CD1c-positive myeloid dendritic cell (primary cell): Measurements from ENCODE around the gene DACH2.
A peak's percentile ranks its signal among the peaks of the same experiment; 100 is the strongest.
"Not testable (repeated sequence)": the region's sequence is repeated elsewhere in the genome, so short reads cannot be mapped to it uniquely, and the experiment has no call there.

Experiments
- DNase-seq: peaks from one replicate; pipeline ENCODE4 v3.0.0-alpha.2; 2016; ENCODE audit errors: extremely low spot score

Gene DACH2

GRCh38 chrX:86148024-86148511, at the start of gene DACH2:
TSS of gene DACH2 (plus strand) at chrX:86148451.
- DNase-seq: no peak

- no peak for DNase-seq
Observed at GRCh38 chrX:86102341-86102740, 45.9 kb upstream of the DACH2 start.

- no peak for DNase-seq
Observed at GRCh38 chrX:86103061-86103460, 45.2 kb upstream of the DACH2 start.

GRCh38 chrX:86104526-86104925, 43.7 kb upstream of the DACH2 start:
- DNase-seq: no peak

- DNase-seq: no peak
Observed at GRCh38 chrX:86121916-86122315, 26.3 kb upstream of the DACH2 start.

- DNase-seq: peak; percentile 7
Observed at GRCh38 chrX:86133761-86134160, 14.5 kb upstream of the DACH2 start.

GRCh38 chrX:86137071-86137470, 11.2 kb upstream of the DACH2 start:
- DNase-seq: no peak

- DNase-seq: no peak
Observed at GRCh38 chrX:86141786-86142185, 6.5 kb upstream of the DACH2 start.

- DNase-seq: no peak
Observed at GRCh38 chrX:86146102-86146501, 2.1 kb upstream of the DACH2 start.

- no peak for DNase-seq
Observed at GRCh38 chrX:86148594-86148993, 343 bp downstream of the DACH2 start.

- no peak for DNase-seq
Observed at GRCh38 chrX:86149119-86149518, 868 bp downstream of the DACH2 start.

GRCh38 chrX:86154553-86154952, 6.3 kb downstream of the DACH2 start:
- DNase-seq: no peak

GRCh38 chrX:86171366-86171765, 23.1 kb downstream of the DACH2 start:
- no peak for DNase-seq

- no peak for DNase-seq
Observed at GRCh38 chrX:86178906-86179305, 30.7 kb downstream of the DACH2 start.

- not testable (repeated sequence) for DNase-seq
Observed at GRCh38 chrX:86181325-86181724, 33.1 kb downstream of the DACH2 start.

GRCh38 chrX:86192827-86193226, 44.6 kb downstream of the DACH2 start:
- DNase-seq: no peak

GRCh38 chrX:86194758-86195157, 46.5 kb downstream of the DACH2 start:
- DNase-seq: no peak

GRCh38 chrX:86195343-86195742, 47.1 kb downstream of the DACH2 start:
- DNase-seq: no peak

GRCh38 chrX:86197815-86198214, 49.6 kb downstream of the DACH2 start:
- no peak for DNase-seq

GRCh38 chrX:86210772-86211171, 62.5 kb downstream of the DACH2 start:
- DNase-seq: no peak

GRCh38 chrX:86215260-86215659, 67.0 kb downstream of the DACH2 start:
- DNase-seq: no peak

GRCh38 chrX:86237482-86237881, 89.2 kb downstream of the DACH2 start:
- no peak for DNase-seq

- DNase-seq: no peak
Observed at GRCh38 chrX:86241547-86241946, 93.3 kb downstream of the DACH2 start.

- DNase-seq: no peak
Observed at GRCh38 chrX:86263526-86263925, 115.3 kb downstream of the DACH2 start.

- DNase-seq: no peak
Observed at GRCh38 chrX:86295293-86295692, 147.0 kb downstream of the DACH2 start.
